ENCODE measurements around the gene DAD1.

GRCh38 chr14:22538671-22539228 lies 50.3 kb downstream of the DAD1 start:
- TF ChIP-seq CTCF (conservative IDR thresholded peaks at IDR 0.05; ENCODE audit: low read depth, low read length) (no peak), EZH2phosphoT487 (IDR thresholded peaks at IDR 0.05; ENCODE audit: borderline replicate concordance, low read length) (no peak), EZH2 (IDR thresholded peaks at IDR 0.05; ENCODE audit: low read length, unreplicated experiment) (no peak)
